ENCODE measurements around the gene KLK8.
A peak's percentile ranks its signal among the peaks of the same experiment; 100 is the strongest.

KLK8 gene

GRCh38 chr19:51018745-51019543 lies 17.5 kb upstream of the KLK8 start:
- DNase-seq (ENCODE audit: low read depth in 2 of 3, low spot score in 1 of 3), result no peak

- peak; percentile 52 to 55 (median 53) for DNase-seq (ENCODE audit: low read depth in 2 of 3, low spot score in 1 of 3)
Observed at GRCh38 chr19:51016798-51017683, 15.6 kb upstream of the KLK8 start.

GRCh38 chr19:51015691-51016267 lies 14.4 kb upstream of the KLK8 start:
- DNase-seq (ENCODE audit: low read depth in 2 of 3, low spot score in 1 of 3), result no peak

- no peak for DNase-seq (ENCODE audit: low read depth in 2 of 3, low spot score in 1 of 3)
Observed at GRCh38 chr19:51014242-51014641, 12.8 kb upstream of the KLK8 start.

GRCh38 chr19:51012661-51013190 lies 11.3 kb upstream of the KLK8 start:
- DNase-seq (ENCODE audit: low read depth in 2 of 3, low spot score in 1 of 3), result no peak

- DNase-seq (ENCODE audit: low read depth in 2 of 3, low spot score in 1 of 3), result no peak
Observed at GRCh38 chr19:51010066-51010795, 8.8 kb upstream of the KLK8 start.

GRCh38 chr19:51009061-51009891 lies 7.9 kb upstream of the KLK8 start:
- no peak for DNase-seq (ENCODE audit: low read depth in 2 of 3, low spot score in 1 of 3)

- no peak for DNase-seq (ENCODE audit: low read depth in 2 of 3, low spot score in 1 of 3)
Observed at GRCh38 chr19:51007488-51007887, 6.1 kb upstream of the KLK8 start.

- no peak for DNase-seq (ENCODE audit: low read depth in 2 of 3, low spot score in 1 of 3)
Observed at GRCh38 chr19:51006406-51006805, 5.0 kb upstream of the KLK8 start.

- no peak for DNase-seq (ENCODE audit: low read depth in 2 of 3, low spot score in 1 of 3)
Observed at GRCh38 chr19:51005248-51005647, 3.8 kb upstream of the KLK8 start.

- no peak for DNase-seq (ENCODE audit: low read depth in 2 of 3, low spot score in 1 of 3)
Observed at GRCh38 chr19:51003316-51003715, 1.9 kb upstream of the KLK8 start.

GRCh38 chr19:51002542-51003311 lies 1.3 kb upstream of the KLK8 start:
- DNase-seq (ENCODE audit: low read depth in 2 of 3, low spot score in 1 of 3), result peak in 2 of 3 donors; percentile 18 to 24

GRCh38 chr19:51002089-51002532 lies 707 bp upstream of the KLK8 start:
- DNase-seq (ENCODE audit: low read depth in 2 of 3, low spot score in 1 of 3), result no peak

GRCh38 chr19:51000981-51001380 lies 423 bp downstream of the KLK8 start:
- no peak for DNase-seq (ENCODE audit: low read depth in 2 of 3, low spot score in 1 of 3)

GRCh38 chr19:51000426-51000825 lies 978 bp downstream of the KLK8 start:
- no peak for DNase-seq (ENCODE audit: low read depth in 2 of 3, low spot score in 1 of 3)

- no peak for DNase-seq (ENCODE audit: low read depth in 2 of 3, low spot score in 1 of 3)
Observed at GRCh38 chr19:50998686-50999085, 2.7 kb downstream of the KLK8 start.

- DNase-seq (ENCODE audit: low read depth in 2 of 3, low spot score in 1 of 3), result no peak
Observed at GRCh38 chr19:50998061-50998460, 3.3 kb downstream of the KLK8 start.

- DNase-seq (ENCODE audit: low read depth in 2 of 3, low spot score in 1 of 3), result peak in 1 of 3 donors; percentile 8
Observed at GRCh38 chr19:50994129-50994528, 7.3 kb downstream of the KLK8 start.

- DNase-seq (ENCODE audit: low read depth in 2 of 3, low spot score in 1 of 3), result no peak
Observed at GRCh38 chr19:50992666-50993035, 8.8 kb downstream of the KLK8 start.
